HG02798 (cell line): ENCODE measurements around the gene RAB6B.

Source experiments
- ATAC-seq: cut with Tn5 transposase; IDR thresholded peaks from one replicate; pipeline ENCODE4 v1.9.1; 2021; ENCODE audit warnings: mild to moderate bottlenecking; ENCODE audit not compliant: unreplicated experiment, poor library complexity

RAB6B gene

GRCh38 chr3:133895208-133896001 is at the start of gene RAB6B:
TSS of gene RAB6B (minus strand) at chr3:133895882. CDS start at chr3:133895466, 416 bp downstream.
- no peak for ATAC-seq

DNA sequence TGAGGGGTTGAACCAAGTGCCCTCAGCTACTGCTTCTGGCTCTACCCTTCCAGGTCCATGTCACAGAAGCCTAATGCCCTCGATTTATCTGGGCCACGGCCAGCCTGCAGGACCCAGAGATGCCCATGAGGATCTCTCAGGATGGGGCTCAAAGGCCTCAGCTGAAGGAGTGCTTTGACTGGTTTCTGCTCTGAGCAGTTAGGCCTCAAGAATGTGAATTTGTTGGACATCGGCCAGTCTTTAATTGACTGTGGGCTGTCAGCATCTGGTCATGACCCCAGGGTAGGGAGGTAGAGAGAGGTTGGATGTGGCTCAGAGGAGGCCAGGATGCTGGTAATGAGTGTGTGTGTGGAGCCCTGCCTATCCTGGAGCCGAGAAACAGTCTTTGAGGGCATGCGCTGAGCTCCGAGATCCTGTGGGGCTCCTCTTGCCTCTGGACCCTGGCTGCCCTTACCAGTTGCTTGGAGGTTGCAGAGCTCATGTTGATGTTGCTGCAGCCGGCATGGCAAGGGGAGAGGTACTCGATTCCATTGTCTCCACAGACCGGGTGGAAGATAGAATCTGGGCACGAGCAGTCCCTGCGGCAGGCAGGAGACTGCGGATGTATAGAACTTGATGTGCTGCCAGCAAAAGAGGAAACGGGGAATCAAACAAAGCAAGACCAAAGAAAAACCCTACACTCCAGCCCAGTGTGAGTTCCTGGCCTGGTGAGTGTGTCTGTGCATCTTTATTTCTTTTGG is 49.1 kb upstream of the RAB6B start:
- ATAC-seq: no peak

- no peak for ATAC-seq
Observed at GRCh38 chr3:133944181-133944580, 48.5 kb upstream of the RAB6B start.

- no peak for ATAC-seq
Observed at GRCh38 chr3:133943639-133944141, 48.0 kb upstream of the RAB6B start.

GRCh38 chr3:133943031-133943535 is 47.4 kb upstream of the RAB6B start:
- ATAC-seq: no peak

- ATAC-seq: no peak
Observed at GRCh38 chr3:133941415-133941821, 45.7 kb upstream of the RAB6B start.

- ATAC-seq: no peak
Observed at GRCh38 chr3:133940536-133940935, 44.9 kb upstream of the RAB6B start.

- ATAC-seq: no peak
Observed at GRCh38 chr3:133939463-133939835, 43.8 kb upstream of the RAB6B start.

- no peak for ATAC-seq
Observed at GRCh38 chr3:133938770-133939462, 43.2 kb upstream of the RAB6B start.

GRCh38 chr3:133937756-133938601 is 42.3 kb upstream of the RAB6B start:
- no peak for ATAC-seq

DNA sequence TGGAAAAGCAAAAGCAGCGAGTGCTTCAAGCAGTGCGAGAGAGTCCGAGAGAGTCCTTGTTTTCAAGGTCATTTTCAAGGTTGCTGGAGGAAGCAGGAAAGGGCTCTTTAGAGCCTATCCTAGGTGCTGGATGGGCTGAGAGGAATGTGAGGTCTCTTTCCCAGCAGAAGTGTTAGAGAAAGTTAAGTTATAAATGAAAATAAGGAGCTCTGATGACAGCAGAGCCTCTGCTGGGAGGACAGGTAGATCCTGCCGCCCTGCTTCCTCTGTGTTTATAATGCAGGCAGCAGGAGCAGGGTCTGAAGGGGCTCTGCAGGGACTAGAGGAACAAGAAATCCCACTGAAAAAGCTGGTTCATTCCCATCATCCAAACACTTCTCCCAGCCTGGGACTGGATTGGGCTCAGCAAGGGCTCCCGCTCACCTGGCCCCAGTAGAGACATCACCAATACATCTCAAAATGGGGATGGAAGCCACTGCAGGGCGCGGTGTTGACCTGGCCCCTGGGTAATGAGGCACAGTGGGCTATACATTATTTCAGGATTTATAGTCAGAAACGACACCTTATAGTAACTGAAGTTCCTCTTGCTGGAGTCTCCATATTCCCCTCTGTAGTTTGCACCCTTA is 41.5 kb upstream of the RAB6B start:
- ATAC-seq: no peak

DNA sequence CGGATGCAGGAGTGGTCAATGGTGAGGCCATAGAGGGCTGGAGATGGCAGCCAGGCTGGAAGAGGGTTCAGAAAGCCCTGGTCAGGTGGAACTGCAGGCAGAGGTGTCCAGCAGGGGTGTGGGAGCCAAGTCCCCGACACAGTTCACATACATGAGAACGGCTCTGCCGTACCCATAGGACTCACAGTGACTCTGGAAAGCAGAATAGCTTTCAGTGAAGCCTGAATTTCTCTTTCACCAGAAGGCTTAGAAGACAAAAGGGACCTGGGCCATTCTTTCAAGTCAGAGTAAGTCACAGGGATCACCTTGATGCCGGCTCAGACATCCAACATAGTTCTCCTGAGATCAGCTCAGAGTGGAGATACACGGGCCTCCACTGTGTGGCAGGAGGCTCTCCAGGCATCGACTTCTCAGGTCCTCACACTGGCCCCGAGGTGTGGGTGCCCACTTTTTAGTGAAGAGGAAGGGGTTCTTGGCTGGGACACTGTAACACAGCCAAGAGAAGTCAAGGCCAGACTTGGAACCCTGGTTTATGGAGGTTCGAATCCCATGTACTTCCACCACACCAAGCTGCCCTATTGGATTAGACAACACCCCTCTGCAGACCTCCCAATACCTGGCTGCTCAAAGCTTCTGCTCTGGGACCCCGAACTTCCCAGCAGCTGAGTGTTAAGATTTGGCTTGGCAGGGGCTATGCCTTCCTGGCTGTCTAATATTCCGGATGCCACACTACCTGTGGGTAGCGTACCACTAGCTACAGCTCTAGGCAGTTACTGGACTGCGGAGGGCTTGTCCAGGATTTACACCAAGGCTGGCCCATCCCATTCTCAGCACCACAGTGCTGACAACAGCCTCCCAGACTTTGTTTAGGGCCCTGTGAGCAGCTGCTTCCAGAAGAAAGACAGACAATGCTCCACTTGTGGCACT is 40.4 kb upstream of the RAB6B start:
- ATAC-seq: no peak

- no peak for ATAC-seq
Observed at GRCh38 chr3:133934996-133935842, 39.5 kb upstream of the RAB6B start.

DNA sequence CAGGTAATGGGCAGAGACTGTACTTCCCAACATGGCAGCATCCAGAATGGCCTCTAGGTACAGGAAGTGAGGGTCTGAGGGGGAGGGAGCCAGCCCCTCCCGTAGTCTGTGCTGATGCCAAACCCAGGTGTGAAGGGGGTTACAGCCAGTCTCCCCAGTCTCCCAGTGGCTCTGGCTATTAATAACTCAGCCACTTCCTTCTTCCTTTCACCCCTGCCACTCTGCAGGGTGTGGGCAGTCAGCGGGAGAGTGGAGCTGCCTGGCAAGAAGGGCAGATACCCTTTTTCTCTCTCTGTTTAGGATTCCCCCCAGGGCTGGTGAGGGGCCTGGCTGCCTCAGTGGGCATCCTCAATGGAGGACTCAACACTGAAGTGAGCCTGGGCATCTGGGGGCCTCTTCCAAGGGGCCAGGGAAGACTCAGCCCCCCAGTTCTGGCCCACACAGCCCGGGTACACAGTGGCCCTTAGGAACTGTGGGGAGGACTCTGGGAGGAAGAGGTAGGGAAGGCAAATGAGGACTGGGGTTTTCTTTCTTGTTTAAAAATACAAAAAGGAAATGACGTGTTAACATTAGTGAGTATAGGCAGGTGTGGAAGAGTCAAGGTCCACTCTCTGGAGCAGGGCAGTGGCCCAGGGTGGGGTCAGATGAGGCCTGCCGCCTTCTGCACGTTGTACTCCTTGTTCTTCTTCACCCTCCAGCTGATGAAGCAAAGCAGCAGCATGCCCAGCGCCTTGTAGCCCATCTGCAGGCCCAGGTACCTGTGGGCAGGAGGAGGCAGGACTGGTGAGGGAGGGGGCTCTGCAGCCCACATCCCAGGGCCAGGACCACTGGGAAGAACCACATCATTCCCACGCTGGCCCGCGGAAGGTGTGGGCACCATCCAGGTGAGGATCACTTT is 38.6 kb upstream of the RAB6B start:
- ATAC-seq: no peak

DNA sequence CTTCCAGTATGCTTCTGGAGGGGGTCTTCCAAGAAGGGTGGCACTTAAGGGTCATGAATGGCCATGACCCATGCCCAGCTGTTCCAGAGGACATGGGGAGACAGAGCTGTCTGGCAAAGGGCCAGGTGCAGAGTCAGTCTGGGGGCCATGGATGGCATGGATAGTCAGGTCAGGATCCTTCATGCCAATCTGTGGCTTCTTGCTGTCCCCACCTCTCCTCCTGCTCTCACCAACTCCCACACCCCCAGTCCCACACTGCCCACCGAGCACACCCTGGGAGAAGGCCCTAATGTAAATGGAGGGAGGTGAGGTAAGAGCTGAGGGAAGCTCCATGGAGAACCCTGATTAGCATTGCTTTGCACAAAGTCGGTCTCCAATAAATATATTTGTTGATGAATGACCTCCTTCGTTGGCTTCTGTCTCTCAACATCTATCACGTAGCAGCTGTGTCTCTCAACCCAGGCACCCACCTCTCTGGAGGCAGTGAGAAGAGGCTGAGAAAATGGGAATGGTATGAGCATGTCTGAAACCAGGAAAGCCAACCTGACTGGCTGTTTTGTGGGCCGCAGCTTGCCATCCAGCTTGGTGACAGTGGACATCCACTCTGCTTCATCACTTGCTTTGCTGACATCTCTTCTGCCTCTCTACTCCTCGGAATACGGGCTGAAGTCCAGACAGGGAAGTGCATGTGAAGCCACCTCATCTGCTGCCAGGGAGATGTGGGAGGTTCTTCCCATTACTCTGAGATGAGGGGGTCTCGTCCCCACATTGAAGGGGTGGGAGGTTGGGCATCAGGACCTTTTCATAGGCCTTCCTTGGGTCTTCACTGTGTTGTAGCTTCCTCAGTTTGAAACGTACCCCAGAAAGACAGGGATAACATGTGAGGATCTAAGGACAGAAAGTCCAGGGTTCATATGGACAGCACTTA is 37.7 kb upstream of the RAB6B start:
- no peak for ATAC-seq
